ENCODE measurements around the gene CCDC91. TPM values are rescaled to one million over a fixed set of nuclear protein-coding genes. Genes with fewer than 3 reads are reported as not detected.

Gene CCDC91
- polyA plus RNA-seq, 1 donor from 2014 or later = 11.6 TPM

GRCh38 chr12:28539691-28540323 is 349.6 kb downstream of the CCDC91 start:
- Histone ChIP-seq H3F3A (ENCODE audit: insufficient read depth, low read length, poor library complexity, severe bottlenecking) (no peaks in the 10 kb centered on the region), H4K20me1 (ENCODE audit: insufficient read depth) (no peaks in the 10 kb centered on the region), H3K27me3 (ENCODE audit: insufficient read depth, low read depth, low read length) (no peaks in the 10 kb centered on the region), H3K36me3 (ENCODE audit: insufficient read depth, low read length) (no peaks in the 10 kb centered on the region), H3K79me2 (replicated peaks; ENCODE audit: insufficient read depth, low read length) (no peaks in the 10 kb centered on the region), H3K9me3 (ENCODE audit: low read length) (no peaks in the 10 kb centered on the region), H3K4me2 (ENCODE audit: low read length) (no peak overlapping the region), H3K9me2 (ENCODE audit: insufficient read depth, low read length) (no peaks in the 10 kb centered on the region), H2AFZ (ENCODE audit: low read depth, low read length) (no peak overlapping the region), H3K4me3 (ENCODE audit: low read length) (no peak overlapping the region), H3K27ac (ENCODE audit: low read length) (no peak overlapping the region), H3K9ac (ENCODE audit: low read length) (no peak overlapping the region)
- no peak for TF ChIP-seq EZH2 (IDR thresholded peaks at IDR 0.05; ENCODE audit: borderline replicate concordance, insufficient read depth, low read length, poor library complexity, severe bottlenecking)
- TF ChIP-seq POLR2AphosphoS5 (IDR thresholded peaks at IDR 0.05) = no peak
- no peak for TF ChIP-seq SMC3 (conservative IDR thresholded peaks at IDR 0.05; ENCODE audit: poor library complexity)
- TF ChIP-seq RAD21 (conservative IDR thresholded peaks at IDR 0.05) = no peak
- no peak for TF ChIP-seq MXI1 (conservative IDR thresholded peaks at IDR 0.05; ENCODE audit: poor library complexity, severe bottlenecking)
- no peak for TF ChIP-seq TAF1 (IDR thresholded peaks at IDR 0.05; ENCODE audit: low read depth)
- TF ChIP-seq CTCF (IDR thresholded peaks at IDR 0.05; ENCODE audit: poor library complexity, severe bottlenecking) = no peak

- Histone ChIP-seq H3K9me2 (ENCODE audit: insufficient read depth, low read length) (no peaks in the 10 kb centered on the region), H3K36me3 (ENCODE audit: insufficient read depth, low read length) (no peaks in the 10 kb centered on the region), H3K9me3 (ENCODE audit: low read length) (no peaks in the 10 kb centered on the region), H3K4me3 (ENCODE audit: low read length) (no peak overlapping the region), H4K20me1 (ENCODE audit: insufficient read depth) (no peaks in the 10 kb centered on the region), H3F3A (ENCODE audit: insufficient read depth, low read length, poor library complexity, severe bottlenecking) (no peaks in the 10 kb centered on the region), H2AFZ (ENCODE audit: low read depth, low read length) (no peak overlapping the region), H3K9ac (ENCODE audit: low read length) (no peak overlapping the region), H3K79me2 (replicated peaks; ENCODE audit: insufficient read depth, low read length) (no peaks in the 10 kb centered on the region), H3K4me2 (ENCODE audit: low read length) (no peak overlapping the region), H3K27me3 (ENCODE audit: insufficient read depth, low read depth, low read length) (no peaks in the 10 kb centered on the region), H3K27ac (ENCODE audit: low read length) (no peak overlapping the region)
- TF ChIP-seq REST (IDR thresholded peaks at IDR 0.05; ENCODE audit: borderline replicate concordance) (no peak), RAD21 (conservative IDR thresholded peaks at IDR 0.05) (no peak), TAF1 (IDR thresholded peaks at IDR 0.05; ENCODE audit: low read depth) (no peak), CTCF (IDR thresholded peaks at IDR 0.05; ENCODE audit: poor library complexity, severe bottlenecking) (no peak), MXI1 (conservative IDR thresholded peaks at IDR 0.05; ENCODE audit: poor library complexity, severe bottlenecking) (no peak), SMC3 (conservative IDR thresholded peaks at IDR 0.05; ENCODE audit: poor library complexity) (no peak), EP300 (conservative IDR thresholded peaks at IDR 0.05; ENCODE audit: poor library complexity, severe bottlenecking) (no peak), EZH2 (IDR thresholded peaks at IDR 0.05; ENCODE audit: borderline replicate concordance, insufficient read depth, low read length, poor library complexity, severe bottlenecking) (no peak)
Measured at GRCh38 chr12:28540324-28540714, 350.1 kb downstream of the CCDC91 start.

Measured in neural cell (in vitro differentiated cells).